ENCODE data around the gene NAIF1.

- TF ChIP-seq POLR2A (IDR thresholded peaks at IDR 0.05): no peak
- no peak for TF ChIP-seq CTCF (IDR thresholded peaks at IDR 0.05)
These were observed 4.0 kb downstream of the NAIF1 start for GRCh38 chr9:128062846-128063831.
